B cell (primary cell): ENCODE measurements around the gene MTFR1L.

ENCODE experiments used
- CTCF ChIP-seq: fragments of 200-600 bp; IDR thresholded peaks from one replicate; pipeline ENCODE4 v1.8.0; 2022; ENCODE audit warnings: antibody characterized with exemption, mild to moderate bottlenecking
- EZH2 ChIP-seq: IDR thresholded peaks from 2 replicates; pipeline ENCODE4 v1.6.1; 2012; ENCODE audit warnings: borderline replicate concordance, low read depth, mild to moderate bottlenecking, moderate library complexity, low read length; ENCODE audit not compliant: insufficient read depth, poor library complexity, severe bottlenecking

- TF ChIP-seq CTCF (no peak), EZH2 (no peak)
These were observed 13.9 kb upstream of the MTFR1L start for GRCh38 chr1:25805863-25806225.
